ENCODE results near the gene SLC13A1. TPM values are rescaled to one million over a fixed set of nuclear protein-coding genes. Genes with fewer than 3 reads are reported as not detected.

SLC13A1 gene
- total RNA-seq, 1 experiment from 2014 or later = not detected

DNA sequence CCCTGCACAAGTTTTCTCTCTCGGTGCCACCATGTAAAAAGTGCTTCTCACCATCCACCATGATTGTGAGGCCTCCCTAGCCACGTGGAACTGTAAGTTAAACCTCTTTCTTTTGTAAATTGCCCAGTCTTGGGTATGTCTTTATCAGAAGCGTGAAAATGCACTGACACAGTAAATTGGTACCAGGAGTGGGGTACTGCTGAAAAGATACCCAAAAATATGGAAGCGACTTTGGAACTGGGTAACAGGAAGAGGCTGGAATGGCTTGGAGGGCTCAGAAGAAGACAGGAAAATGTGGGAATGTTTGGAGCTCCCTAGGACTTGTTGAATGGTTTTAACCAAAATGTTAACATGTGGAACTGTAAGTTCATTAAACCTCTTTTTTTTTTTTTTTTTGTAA, 15.6 kb upstream of the SLC13A1 start:
- ATAC-seq = no peak
- BruUV-seq (replicated peaks) = no TSS peak
- H2AFZ ChIP-seq (ENCODE audit: low read depth, low read length, poor library complexity, severe bottlenecking) = no peak overlapping the region
- RAD21 ChIA-PET (ENCODE audit: low non-redundant PET in 1 of 2, low total read pairs in 2 of 2, uncharacterized antibody in 2 of 2, unreplicated experiment in 2 of 2) = no interaction called here
- no peaks in the 10 kb centered on the region for H4K20me1 ChIP-seq (ENCODE audit: insufficient read depth)
- peaks cover 0 to 3% of the 10 kb centered on the region in 2 experiments; a peak in 1 of 4 replicates for H3K9me3 ChIP-seq (ENCODE audit: control insufficient read depth in 1 of 2, insufficient read depth in 1 of 2, low read depth in 1 of 2, low read length in 2 of 2)
- H3K9me2 ChIP-seq (ENCODE audit: insufficient read depth) = no peaks in the 10 kb centered on the region
- TF ChIP-seq EZH2 (IDR thresholded peaks at IDR 0.05) (no peak), EGR1 (IDR thresholded peaks at IDR 0.05; ENCODE audit: low read depth) (no peak), POLR2AphosphoS5 (IDR thresholded peaks at IDR 0.05; ENCODE audit: low read depth, low read length) (no peak), CEBPB (IDR thresholded peaks at IDR 0.05; ENCODE audit: low read depth) (no peak), YY1 (IDR thresholded peaks at IDR 0.05; ENCODE audit: extremely low read depth, insufficient replicate concordance, low read depth, low read length) (no peak), JUND (IDR thresholded peaks at IDR 0.05) (no peak), SP1 (IDR thresholded peaks at IDR 0.05; ENCODE audit: low read depth) (no peak), SIN3A (IDR thresholded peaks at IDR 0.05; ENCODE audit: low read depth) (no peak), RAD21 (IDR thresholded peaks at IDR 0.05; ENCODE audit: low read depth) (no peak), EZH2phosphoT487 (IDR thresholded peaks at IDR 0.05; ENCODE audit: borderline replicate concordance) (no peak), ZNF274 (IDR thresholded peaks at IDR 0.05; ENCODE audit: low read depth, low read length) (no peak), ELF1 (IDR thresholded peaks at IDR 0.05; ENCODE audit: borderline replicate concordance, low read depth) (no peak)
- TF ChIP-seq, protein P1, sequence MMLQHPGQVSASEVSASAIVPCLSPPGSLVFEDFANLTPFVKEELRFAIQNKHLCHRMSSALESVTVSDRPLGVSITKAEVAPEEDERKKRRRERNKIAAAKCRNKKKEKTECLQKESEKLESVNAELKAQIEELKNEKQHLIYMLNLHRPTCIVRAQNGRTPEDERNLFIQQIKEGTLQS (IDR thresholded peaks at IDR 0.05) = no peak
- TF ChIP-seq, protein P2, sequence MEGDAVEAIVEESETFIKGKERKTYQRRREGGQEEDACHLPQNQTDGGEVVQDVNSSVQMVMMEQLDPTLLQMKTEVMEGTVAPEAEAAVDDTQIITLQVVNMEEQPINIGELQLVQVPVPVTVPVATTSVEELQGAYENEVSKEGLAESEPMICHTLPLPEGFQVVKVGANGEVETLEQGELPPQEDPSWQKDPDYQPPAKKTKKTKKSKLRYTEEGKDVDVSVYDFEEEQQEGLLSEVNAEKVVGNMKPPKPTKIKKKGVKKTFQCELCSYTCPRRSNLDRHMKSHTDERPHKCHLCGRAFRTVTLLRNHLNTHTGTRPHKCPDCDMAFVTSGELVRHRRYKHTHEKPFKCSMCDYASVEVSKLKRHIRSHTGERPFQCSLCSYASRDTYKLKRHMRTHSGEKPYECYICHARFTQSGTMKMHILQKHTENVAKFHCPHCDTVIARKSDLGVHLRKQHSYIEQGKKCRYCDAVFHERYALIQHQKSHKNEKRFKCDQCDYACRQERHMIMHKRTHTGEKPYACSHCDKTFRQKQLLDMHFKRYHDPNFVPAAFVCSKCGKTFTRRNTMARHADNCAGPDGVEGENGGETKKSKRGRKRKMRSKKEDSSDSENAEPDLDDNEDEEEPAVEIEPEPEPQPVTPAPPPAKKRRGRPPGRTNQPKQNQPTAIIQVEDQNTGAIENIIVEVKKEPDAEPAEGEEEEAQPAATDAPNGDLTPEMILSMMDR (IDR thresholded peaks at IDR 0.05 in 2 of 3, conservative IDR thresholded peaks at IDR 0.05 in 1 of 3; ENCODE audit: borderline replicate concordance in 1 of 3, insufficient read depth in 1 of 3, low read depth in 2 of 3, low read length in 2 of 3) = no peak
- TF ChIP-seq, protein P3, sequence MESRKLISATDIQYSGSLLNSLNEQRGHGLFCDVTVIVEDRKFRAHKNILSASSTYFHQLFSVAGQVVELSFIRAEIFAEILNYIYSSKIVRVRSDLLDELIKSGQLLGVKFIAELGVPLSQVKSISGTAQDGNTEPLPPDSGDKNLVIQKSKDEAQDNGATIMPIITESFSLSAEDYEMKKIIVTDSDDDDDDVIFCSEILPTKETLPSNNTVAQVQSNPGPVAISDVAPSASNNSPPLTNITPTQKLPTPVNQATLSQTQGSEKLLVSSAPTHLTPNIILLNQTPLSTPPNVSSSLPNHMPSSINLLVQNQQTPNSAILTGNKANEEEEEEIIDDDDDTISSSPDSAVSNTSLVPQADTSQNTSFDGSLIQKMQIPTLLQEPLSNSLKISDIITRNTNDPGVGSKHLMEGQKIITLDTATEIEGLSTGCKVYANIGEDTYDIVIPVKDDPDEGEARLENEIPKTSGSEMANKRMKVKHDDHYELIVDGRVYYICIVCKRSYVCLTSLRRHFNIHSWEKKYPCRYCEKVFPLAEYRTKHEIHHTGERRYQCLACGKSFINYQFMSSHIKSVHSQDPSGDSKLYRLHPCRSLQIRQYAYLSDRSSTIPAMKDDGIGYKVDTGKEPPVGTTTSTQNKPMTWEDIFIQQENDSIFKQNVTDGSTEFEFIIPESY (IDR thresholded peaks at IDR 0.05; ENCODE audit: extremely low read depth, insufficient replicate concordance, low read length) = no peak
- TF ChIP-seq, protein P4, sequence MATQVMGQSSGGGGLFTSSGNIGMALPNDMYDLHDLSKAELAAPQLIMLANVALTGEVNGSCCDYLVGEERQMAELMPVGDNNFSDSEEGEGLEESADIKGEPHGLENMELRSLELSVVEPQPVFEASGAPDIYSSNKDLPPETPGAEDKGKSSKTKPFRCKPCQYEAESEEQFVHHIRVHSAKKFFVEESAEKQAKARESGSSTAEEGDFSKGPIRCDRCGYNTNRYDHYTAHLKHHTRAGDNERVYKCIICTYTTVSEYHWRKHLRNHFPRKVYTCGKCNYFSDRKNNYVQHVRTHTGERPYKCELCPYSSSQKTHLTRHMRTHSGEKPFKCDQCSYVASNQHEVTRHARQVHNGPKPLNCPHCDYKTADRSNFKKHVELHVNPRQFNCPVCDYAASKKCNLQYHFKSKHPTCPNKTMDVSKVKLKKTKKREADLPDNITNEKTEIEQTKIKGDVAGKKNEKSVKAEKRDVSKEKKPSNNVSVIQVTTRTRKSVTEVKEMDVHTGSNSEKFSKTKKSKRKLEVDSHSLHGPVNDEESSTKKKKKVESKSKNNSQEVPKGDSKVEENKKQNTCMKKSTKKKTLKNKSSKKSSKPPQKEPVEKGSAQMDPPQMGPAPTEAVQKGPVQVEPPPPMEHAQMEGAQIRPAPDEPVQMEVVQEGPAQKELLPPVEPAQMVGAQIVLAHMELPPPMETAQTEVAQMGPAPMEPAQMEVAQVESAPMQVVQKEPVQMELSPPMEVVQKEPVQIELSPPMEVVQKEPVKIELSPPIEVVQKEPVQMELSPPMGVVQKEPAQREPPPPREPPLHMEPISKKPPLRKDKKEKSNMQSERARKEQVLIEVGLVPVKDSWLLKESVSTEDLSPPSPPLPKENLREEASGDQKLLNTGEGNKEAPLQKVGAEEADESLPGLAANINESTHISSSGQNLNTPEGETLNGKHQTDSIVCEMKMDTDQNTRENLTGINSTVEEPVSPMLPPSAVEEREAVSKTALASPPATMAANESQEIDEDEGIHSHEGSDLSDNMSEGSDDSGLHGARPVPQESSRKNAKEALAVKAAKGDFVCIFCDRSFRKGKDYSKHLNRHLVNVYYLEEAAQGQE (IDR thresholded peaks at IDR 0.05; ENCODE audit: low read depth) = no peak
- CTCF ChIA-PET = no interaction called here
- DNase-seq (ENCODE audit: low read depth, low spot score) = no peak
- no peaks in the 10 kb centered on the region for H3K36me3 ChIP-seq (ENCODE audit: control insufficient read depth in 1 of 2, insufficient read depth in 2 of 2, low read length in 2 of 2)
- H3K4me3 ChIP-seq (replicated peaks in 1 of 2; ENCODE audit: low read depth in 1 of 2, low read length in 2 of 2) = no peak overlapping the region
- no peaks in the 10 kb centered on the region for H3K79me2 ChIP-seq (ENCODE audit: insufficient read depth, low read length)
- intact Hi-C loops (cut with micrococcal nuclease) = no loop called here
- H3K4me2 ChIP-seq (ENCODE audit: low read length) = no peak overlapping the region
- no peak overlapping the region for H3K9ac ChIP-seq (ENCODE audit: low read length)
- no peaks in the 10 kb centered on the region for H3K4me1 ChIP-seq (ENCODE audit: control insufficient read depth in 1 of 2, insufficient read depth in 2 of 2, low read length in 2 of 2)
- no peak overlapping the region for H3K27ac ChIP-seq (ENCODE audit: low read depth, low read length)
- POLR2A ChIA-PET = no interaction called here
- H3K27me3 ChIP-seq (ENCODE audit: insufficient read depth, low read length) = no peaks in the 10 kb centered on the region

Data from HCT116 (cell line).